DMS153 treated with DMSO at 0.1 percent for 48 hours (cell line): ENCODE measurements around the gene KCNJ5.

Experiments used
- DNase-seq: peaks from one replicate; lab custom pipeline; 2025; ENCODE audit not compliant: unreplicated experiment; lab: John Stamatoyannopoulos, UW

KCNJ5 gene

DNA sequence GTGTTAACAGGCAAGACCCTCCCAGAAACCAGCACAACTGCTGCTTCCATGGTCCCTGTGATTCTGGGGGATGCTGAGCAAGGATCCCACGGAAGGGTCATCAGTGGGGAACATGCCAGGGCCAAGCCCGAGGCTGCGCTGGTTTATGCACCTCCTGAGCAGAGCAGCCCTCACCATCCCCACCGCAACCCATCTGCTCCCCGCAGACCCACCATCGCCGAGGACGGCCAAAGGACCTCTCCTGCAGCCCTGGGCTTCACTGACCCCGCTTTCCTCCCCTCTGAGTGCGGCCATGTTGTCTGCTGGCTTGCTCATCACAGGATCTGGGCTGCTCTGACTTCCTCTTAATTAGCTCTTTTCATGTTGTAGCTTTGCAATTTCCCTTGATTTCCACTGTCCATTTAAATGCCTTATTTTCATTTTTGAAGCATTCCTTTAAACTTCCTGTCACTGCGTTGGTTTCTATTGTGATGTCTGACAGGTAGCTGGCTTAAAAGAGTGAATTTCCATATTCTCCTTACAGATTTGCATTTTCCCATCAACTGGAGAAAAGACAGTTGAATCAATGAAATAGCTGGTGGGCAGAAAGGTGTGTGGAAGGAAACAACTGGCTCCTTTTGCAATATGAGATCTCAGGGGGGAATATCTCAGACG is 36.7 kb downstream of the KCNJ5 start:
- DNase-seq = no peak

DNA sequence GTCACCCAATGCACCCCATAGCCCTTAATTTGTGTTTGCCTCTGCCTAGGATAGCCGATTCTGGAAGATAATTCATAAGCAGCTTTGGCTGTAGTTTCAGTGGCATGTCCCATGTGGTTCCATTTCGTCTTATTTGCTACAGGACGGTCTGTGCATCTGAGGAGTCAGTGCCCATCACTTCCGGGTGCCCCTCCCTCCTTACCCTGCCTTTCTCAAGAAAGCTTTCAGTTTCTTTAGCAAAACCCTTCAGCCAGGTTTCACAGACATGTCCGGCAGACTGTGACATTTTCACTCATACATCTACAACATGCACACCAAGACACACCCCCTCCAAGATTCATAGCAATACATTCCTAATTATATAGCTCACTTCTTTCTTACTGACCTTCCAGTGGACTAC is 37.2 kb downstream of the KCNJ5 start:
- DNase-seq = no peak

DNA sequence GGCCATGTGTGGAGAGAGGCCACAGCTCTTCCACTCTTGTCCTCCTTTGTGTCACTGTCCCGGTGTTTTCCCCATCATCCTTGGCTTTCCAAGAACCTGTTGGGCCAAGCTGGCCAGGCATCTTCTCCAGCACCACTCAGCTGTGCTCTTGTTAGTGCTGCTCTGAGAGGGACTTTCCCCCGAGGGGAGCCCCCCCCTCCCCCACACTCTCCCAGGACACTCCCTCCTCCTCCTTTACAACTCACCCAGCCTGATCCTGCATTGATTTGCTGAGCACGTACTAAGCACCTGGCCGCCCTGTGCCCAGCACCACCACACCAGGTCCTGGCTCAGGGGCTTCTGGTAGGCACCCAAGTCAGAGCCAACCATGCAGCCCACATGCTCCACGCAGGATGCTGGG is 38.3 kb downstream of the KCNJ5 start:
- DNase-seq = no peak

DNA sequence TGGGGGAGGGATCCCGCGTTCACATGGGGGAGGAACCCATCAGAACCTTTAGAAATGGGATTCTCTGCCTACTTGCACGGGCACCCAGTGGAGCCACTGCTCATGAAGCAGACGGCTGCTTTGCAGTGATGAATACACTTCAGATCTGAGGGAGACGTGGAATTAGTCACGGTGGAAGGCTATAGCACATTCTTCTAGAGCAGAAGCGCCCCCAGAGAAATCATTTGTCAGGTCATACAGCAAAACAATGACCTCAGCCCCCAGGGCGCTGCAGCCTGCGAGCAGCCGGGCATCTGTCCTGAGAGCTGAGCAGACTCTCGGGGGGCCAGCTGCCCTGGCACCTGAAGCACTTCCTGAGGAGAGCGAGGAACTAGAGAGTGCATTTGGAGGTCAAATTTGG is 38.8 kb downstream of the KCNJ5 start:
- DNase-seq = no peak

DNA sequence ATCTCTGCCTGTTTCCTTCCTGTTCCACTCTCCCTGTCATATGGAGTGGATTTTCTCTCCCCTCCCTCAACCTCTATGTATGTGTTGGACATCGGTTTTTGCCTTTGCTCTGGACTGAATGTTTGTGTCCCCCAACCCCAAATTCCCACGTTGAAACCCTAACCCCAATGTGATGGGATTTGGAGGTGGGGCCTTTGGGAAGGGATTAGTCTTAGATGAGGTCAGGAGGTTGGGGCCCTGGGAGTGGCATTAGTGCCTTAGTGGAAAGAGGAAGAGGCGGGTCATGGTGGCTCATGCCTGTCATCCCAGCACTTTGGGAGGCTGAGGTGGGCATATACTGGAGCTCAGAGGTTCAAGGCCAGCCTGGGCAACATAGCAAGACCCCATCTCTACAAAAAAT is 39.9 kb downstream of the KCNJ5 start:
- DNase-seq = no peak

DNA sequence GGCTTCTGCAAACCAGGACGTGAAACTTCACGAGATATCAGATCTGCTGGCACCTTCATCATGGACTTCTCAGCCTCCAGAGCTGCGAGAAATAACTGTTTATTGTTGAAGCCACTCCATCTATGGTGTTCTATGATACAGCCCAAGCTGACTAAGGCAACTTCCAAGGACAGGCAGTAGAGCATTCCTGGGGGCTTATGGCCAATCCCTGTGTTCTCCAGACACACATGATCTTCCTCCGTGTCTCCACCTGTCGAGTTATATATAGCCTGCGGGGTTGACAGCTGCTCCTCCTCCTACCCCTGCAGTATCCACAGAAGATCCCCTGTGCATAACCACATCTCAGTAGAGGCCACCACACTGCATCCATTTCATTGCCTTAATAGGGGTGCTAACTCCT is 40.5 kb downstream of the KCNJ5 start:
- no peak for DNase-seq

DNA sequence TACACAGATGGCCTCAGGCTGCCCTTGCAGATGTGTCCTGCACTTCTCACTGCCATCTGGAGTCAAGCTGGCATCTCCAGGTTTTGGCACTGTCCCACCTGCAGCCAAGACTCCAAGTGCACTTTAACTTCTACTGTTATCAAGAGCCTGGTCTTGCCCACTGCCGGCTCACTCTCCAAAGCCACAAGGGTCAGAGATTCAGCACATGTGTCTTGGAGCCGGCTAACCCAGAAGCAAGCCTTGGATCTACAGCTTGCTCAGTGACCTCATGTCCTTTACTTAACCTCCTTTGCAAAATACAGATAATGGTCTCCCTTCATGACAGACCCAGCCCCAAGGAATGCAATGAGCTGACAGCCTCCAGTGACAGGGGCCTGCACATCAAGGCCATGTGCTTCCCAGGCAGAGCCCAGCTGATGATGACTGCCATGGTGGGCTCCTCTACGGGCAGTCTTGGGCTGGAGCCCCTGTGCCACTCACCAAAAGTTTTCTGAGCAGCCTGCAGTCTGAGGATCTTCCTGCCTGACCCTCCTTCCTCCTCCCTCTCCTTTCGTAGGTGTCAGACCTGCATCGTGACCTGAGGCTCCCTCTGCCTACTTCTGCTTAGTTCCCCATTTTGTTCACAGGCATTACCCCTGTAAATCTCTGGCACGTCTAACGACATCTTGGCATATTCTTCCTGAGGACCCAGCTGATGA is 42.5 kb downstream of the KCNJ5 start:
- DNase-seq = no peak

DNA sequence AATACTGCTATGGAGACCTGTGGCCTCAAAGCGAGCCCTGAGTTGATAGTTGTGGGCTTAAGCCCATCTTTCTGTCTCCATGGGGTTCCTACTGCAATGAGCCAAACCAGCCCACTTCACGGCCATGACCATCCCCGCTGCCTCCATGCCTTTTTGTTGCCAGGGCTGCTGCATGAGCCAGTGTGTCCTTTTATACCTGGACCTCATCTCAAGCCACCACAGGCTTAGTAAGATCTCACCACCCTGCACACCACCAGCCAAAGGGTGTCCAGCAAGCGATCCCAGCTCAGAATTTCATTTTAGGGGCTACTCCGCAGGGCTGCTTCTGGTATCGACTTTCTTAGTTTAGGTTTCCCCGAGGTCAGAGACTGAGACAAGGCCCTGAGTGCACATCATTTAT is 43.2 kb downstream of the KCNJ5 start:
- DNase-seq = no peak

DNA sequence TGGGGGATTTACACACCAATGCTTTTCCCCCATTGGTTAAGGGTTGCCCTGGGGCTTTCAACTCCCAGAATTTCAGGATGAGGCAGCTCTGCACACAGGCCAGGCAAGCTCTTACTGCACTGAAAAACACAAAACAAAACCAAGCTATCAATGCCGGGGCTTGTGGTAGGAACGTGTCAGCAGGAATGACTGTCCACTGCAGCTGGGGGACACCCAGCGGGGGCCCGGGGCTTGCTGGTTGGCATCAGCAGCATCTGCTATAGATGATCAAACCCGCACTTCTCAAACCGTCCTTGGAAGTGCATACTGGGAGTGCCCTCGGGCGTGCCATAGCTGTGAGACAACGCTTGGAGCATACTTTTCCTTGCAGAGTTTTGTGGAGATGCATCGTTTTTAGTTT is 43.8 kb downstream of the KCNJ5 start:
- no peak for DNase-seq

DNA sequence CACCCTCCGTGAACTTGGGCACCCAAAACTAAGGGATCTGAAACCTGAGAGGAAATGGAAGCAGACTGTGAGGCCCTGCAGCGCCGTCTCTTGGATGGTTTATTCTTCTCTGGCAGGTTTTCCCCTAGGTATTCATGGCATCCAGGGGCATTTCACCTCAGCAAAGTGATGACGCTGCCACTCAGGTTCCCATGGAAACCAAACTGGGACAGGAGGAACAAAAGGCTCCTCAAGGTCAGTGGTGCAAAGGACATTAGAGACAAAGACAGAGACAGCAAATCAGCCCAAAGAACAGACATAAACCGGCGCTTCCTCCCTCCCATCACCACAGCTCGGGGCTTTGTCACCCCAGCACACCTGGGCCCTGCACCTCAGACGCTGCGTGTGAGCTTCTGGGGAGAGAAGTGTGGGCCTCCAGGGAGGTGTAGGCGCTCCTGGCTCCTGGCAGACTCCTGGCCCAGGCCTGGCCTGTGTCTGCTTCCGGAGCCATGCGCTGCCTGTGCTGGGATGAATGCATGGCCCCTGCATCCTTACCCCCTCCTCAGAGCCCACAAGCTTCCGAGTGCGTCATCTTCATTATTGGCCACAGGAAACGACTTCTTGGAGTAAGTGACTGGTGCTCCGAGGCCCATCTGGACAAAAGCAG is 45.6 kb downstream of the KCNJ5 start:
- peak; percentile 31 for DNase-seq

DNA sequence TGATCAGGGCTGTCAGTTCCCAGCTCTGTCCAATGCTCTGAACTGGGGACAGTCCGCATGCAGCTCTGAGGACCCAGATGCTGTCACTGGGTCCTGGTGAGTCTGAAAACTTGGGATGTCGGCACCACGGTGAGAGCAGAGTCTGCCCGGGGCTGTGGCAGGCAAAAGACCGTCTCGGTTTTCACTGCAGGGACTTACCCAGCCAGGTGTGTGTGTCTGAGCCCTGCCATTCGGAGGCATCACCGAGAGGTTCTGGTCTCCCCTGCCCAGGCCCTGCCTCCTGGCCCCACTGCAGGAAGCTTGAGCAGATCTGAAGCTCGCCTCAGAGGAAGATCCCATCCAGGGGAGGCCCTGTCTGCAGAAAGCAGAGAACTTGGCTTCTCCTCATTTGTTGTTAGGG is 46.3 kb downstream of the KCNJ5 start:
- no peak for DNase-seq

DNA sequence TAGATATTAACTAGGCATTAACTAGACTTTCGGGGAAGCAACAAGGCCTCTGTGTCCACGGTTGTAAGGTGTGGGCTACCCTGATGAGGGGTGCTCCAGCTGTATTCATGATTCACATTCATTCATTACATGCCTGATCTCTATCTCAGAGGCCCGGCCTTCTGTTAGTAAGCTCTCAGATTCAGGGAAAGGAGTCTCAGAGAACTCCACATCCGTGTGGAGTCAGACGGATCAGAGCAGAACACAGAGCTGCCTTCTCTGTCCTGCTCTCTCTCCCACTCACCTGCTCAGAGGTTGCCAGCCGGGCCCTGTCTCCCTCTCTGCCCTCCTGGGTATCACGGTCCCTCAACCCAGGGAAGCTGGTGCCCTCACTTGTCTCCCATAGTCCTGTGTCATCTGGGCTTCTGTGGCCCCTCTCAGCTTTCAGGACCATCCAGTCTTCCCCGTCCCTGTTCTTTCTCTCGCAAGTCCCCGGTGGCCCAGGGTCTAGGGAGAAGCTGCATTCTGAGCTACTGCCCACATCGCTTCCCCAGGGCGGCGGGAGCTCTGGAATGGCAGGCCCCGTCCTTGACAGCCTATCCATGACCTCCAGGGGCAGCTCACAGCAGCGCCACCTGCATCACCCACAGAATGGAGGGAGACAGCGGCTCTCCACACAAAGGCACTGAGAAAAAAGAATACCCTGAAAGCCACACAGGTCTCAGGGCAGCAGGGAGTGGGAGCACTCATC is 47.2 kb downstream of the KCNJ5 start:
- no peak for DNase-seq

DNA sequence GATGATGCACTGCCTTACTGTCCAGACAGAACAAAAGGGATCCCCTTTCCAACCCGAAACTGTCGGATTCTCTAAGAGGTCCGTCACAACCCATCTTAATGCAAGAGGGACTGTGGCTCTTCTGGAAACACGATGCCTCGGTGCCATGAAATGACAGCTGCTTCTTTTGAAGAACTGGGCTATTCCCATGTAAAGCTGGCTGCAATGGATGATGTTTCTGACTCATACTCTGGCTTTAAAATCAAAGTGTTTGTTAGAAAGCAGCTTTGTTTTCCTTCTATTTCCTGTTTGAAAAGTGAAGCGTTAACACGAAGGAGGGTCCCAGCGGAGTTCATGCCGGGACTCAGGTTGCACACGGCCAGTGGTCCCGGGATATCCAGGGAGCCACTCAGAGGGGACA is 48.4 kb downstream of the KCNJ5 start:
- DNase-seq = no peak

DNA sequence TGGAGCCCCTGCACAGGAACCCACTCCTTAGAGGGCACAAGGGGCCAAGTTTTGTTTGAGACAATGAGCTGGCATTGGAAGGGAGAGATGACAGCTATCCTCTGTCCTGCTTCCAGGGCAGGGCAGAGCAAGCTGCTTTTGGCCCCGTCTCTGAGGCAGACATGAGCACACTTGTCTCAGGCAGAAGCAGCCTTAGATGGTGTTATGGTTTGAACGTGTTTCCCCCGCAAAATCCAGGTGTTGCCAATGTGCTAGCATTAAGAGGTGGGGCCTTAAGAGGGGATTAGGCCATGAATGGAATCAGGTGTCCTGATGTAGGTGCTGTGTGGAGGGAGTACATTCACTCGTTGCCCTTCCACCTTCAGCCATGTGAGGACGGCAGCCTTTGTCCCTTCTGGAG is 49.0 kb downstream of the KCNJ5 start:
- no peak for DNase-seq

DNA sequence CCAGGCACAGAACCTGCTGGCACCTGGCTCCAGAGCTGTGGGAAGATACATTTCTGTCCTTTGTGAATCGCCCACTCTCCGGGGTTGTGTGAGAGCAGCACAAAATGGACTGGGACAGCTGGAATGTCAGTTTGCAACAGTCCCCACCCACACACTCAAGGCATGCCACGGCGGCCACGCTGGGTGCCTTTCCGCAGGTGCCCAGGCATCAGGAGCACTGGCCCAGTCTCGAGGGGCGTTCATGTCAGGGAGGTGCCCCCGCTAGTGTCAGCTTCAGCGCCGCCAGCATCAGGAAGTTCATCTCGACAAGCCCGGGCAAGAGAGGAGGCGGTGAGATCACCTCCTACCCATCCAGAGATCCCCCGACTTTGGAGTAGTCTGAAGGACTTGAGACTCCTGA is 49.4 kb downstream of the KCNJ5 start:
- DNase-seq = no peak

DNA sequence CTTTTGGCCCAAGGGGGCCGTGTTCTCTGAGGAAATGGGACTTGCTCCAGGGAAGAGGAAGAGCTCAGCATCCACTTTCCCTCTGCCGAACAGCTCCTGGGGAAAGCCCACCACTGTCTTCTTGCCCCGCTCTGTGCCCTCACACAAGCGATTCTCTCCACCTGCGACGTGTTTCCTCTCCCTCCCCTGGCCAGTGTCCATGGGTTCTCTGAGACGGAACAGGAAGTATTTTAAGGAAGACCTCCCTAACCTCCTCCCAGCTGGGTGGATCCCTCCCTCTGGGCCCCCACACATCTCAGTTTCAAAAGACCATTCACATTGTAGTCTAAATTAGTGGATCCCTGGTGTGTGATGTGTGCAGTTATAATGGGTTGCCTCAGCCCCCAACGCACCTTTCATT is 50.0 kb downstream of the KCNJ5 start:
- DNase-seq = no peak

DNA sequence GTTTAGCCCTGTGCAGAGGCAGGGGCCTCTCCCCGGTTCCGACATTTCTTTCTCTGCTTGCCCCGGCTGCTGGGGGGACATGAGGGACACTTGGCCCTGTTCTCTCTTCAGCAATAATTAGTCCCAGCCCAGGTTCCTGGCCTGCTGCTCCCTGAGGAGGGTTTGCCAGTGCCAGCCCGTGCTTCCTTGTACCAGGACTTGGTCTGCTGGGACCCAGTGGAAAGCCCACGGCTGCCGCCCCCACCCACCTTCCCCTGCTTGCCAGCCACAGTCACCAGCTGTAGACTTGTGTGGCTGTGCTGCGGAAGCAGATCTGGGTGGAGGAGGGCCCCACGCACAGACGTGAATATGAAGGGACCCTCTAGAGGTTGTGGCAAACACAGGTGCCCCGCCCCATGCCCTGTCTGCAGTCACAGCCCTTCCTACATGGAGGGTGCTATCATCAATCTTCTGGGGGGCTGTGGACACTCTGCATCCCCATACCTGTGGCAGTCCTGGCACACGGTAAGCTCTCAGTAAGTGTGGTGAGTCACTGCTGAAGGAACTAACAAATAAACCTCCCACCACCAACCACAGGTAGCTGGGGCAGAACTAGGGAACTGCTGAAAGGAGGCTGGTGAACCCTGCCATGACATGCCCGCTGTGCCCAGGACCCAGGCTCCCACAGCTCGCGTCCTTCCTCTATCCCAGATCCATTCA is 50.6 kb downstream of the KCNJ5 start:
- no peak for DNase-seq

DNA sequence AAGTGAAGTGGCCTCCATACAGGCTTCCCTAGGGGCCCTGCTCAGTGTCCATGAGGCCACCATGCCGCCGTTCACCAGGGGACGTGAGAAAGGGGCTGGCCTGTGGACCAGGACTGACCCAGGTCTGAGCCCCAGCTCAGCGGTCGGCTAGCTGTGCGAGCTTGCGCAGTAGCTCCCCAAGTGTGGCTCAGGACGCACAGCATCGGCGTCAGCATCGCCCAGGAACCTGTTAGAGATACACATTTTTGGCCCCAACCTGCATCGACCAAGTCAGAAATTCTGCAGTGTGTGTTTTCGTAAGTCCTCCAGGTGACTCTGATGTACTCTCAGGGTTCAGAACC is 51.1 kb downstream of the KCNJ5 start:
- DNase-seq = no peak

DNA sequence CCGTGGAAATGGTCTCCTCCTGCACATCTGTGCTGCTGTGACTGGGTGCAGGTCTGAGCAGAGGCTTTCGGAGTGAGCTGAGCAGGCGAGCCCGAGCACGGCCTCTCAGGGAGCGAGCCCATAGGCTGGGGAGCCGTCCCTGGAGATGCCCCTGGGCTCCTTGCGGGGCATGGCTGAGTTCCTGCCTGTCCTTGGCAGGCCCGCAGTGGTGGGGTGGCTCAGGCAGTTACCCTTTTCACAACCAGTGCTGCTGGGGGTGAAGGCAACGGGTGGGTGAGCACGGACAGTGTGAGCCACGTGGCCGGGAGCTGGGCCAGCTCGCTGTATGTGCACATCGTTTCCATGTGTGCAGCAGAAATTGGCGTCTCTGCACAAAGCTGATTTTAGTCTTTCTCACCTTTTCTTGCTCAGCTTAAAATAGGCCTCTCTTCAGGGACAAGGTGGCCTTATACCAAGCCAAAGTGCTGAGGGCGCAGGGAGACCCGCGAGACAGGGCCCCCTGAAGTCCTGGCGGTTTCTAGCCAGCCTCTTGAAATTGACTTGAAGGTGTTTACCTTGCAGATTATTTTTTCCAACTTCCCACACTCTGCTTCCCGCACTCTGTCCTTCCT is 51.8 kb downstream of the KCNJ5 start, which contains the start of gene TP53AIP1:
TP53AIP1 (minus strand) TSS at position 55 of the 611 bp plus-strand sequence. CDS start 5,053 bp downstream, outside the sequence.
- no peak for DNase-seq

DNA sequence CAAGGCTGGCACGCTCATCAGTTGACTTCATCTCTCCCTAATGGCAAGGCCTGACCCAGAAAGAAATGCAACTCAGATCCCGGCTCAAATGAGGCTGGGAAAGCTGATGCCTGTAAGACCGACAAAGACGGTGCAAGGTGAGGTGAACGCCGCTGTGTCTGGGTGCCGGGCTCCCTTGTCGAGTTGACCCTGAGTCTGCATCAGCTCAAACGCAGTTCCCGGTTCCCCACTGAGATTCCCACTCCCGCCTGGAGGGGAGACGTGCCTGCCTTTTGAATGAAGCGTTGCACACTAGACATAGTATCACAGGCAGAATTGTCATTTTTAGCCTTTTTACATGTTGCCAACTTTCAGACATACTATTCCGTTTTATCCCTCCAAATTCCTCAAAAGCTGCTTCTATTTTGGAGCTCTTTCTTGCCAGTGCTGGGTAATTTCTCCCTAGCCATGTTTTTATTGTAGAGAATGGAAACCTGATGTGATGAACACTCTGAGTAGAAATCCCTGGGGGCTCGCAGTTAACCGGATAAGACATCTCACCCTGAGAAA is 52.3 kb downstream of the KCNJ5 start:
- no peak for DNase-seq

DNA sequence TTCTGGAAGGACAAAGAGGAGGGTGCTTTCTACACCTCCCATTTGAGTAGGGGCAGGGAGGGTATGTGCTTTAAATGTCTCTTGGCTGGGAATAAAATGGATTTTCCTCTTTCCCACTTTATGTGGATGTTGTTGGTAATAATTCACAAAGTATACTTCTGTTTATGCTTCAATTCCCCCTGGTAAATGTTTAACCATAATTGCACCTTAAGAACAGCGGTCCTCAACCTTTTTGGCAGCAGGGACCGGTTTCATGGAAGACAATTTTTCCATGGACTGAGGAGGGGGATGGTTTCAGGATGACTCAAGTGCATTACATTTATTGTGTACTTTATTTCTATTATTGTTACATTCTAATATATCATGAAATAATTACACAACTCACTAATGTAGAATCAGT is 55.5 kb downstream of the KCNJ5 start:
- no peak for DNase-seq
